ENCODE data around the gene BLVRA.

BLVRA gene

DNA sequence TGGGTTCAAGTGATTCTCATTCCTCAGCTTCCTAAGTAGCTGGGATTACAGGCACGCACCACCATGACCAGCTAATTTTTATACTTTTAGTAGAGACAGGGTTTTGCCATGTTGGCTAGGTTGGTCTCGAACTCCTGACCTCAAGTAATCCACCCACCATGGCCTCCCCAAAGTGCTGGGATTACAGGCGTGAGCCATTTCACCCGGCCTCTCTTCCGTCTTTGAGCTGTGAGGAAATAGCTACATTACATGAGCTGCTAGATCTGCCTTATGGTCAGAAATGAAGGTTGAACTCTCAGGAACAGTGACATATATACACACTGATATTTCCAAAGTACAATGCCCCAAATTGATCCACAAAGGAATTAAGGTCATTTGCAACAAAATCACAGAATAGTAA, 2.4 kb downstream of the BLVRA start:
- TF ChIP-seq TAF1 (IDR thresholded peaks at IDR 0.05; ENCODE audit: borderline replicate concordance, insufficient read depth, low read length) (no peak), SIN3A (IDR thresholded peaks at IDR 0.05; ENCODE audit: borderline replicate concordance, insufficient read depth, low read length) (no peak), FOXP2 (optimal IDR thresholded peaks at IDR 0.05; ENCODE audit: borderline replicate concordance, extremely low read depth, extremely low read length, insufficient read depth) (no peak), POLR2AphosphoS5 (IDR thresholded peaks at IDR 0.05; ENCODE audit: low read depth, low read length) (no peak)
- TF ChIP-seq, protein P1, sequence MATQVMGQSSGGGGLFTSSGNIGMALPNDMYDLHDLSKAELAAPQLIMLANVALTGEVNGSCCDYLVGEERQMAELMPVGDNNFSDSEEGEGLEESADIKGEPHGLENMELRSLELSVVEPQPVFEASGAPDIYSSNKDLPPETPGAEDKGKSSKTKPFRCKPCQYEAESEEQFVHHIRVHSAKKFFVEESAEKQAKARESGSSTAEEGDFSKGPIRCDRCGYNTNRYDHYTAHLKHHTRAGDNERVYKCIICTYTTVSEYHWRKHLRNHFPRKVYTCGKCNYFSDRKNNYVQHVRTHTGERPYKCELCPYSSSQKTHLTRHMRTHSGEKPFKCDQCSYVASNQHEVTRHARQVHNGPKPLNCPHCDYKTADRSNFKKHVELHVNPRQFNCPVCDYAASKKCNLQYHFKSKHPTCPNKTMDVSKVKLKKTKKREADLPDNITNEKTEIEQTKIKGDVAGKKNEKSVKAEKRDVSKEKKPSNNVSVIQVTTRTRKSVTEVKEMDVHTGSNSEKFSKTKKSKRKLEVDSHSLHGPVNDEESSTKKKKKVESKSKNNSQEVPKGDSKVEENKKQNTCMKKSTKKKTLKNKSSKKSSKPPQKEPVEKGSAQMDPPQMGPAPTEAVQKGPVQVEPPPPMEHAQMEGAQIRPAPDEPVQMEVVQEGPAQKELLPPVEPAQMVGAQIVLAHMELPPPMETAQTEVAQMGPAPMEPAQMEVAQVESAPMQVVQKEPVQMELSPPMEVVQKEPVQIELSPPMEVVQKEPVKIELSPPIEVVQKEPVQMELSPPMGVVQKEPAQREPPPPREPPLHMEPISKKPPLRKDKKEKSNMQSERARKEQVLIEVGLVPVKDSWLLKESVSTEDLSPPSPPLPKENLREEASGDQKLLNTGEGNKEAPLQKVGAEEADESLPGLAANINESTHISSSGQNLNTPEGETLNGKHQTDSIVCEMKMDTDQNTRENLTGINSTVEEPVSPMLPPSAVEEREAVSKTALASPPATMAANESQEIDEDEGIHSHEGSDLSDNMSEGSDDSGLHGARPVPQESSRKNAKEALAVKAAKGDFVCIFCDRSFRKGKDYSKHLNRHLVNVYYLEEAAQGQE (IDR thresholded peaks at IDR 0.05; ENCODE audit: insufficient read depth in 1 of 2, low read depth in 2 of 2, low read length in 2 of 2), result no peak

DNA sequence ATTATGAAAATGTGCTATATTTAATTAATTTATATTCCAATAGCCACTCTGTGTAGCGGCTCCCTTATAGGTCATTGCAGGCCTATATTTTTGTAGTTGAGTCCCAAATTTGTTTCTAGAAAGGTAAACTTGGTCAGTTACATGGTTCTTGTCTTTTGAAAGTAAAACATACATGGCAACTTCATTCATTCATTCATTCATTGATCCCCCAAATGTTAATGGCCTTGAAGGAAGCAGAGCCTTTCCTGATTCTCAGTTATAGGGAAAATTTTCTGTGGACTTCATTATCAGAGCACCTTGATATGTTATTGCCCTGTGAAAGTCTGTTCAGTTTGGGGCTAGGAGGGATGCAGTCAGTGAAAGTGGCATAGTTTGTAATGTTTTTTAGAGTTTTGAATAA, 2.9 kb downstream of the BLVRA start:
- TF ChIP-seq POLR2AphosphoS5 (IDR thresholded peaks at IDR 0.05; ENCODE audit: low read depth, low read length), result no peak

DNA sequence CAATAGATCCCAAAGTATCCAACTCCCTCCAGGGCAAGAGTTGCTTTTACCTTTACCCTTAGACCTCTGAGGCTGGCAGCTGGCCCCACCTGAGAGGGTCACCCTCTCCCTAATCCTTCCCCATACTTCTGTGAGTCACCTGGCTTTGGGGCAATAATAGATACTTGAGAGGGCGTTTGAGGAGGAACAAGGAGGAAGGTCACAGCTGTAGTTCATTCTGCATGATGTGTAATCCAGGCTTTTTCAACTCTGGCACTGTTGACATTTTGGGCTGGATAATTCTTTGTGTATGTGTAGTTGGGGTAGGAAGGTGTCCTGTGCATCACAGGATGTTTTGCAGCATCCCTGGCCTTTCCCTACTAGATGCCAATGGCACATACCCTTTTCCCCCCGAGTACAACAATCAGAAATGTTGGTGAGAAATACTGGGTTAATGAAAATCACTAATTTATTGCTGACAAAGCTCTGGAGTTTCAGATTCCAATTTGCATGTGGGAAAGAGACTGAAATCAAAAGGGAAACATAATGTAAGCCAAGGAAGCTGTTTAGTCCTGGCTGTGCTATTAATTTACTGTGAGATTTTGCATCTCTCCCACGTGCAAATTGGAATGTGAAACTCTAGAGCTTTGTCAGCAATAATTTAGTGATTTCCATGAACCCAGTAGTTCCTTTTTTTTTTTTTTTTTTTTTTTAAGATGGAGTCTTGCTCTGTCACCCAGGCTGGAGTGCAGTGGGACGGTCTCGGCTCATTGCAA, 3.6 kb downstream of the BLVRA start:
- TF ChIP-seq FOXP2 (optimal IDR thresholded peaks at IDR 0.05; ENCODE audit: borderline replicate concordance, extremely low read depth, extremely low read length, insufficient read depth), result no peak
- no peak for TF ChIP-seq SIN3A (IDR thresholded peaks at IDR 0.05; ENCODE audit: borderline replicate concordance, insufficient read depth, low read length)
- TF ChIP-seq, protein P1 (IDR thresholded peaks at IDR 0.05; ENCODE audit: insufficient read depth in 1 of 2, low read depth in 2 of 2, low read length in 2 of 2), result no peak
- TF ChIP-seq POLR2AphosphoS5 (IDR thresholded peaks at IDR 0.05; ENCODE audit: low read depth, low read length), result no peak
- no peak for TF ChIP-seq TAF1 (IDR thresholded peaks at IDR 0.05; ENCODE audit: borderline replicate concordance, insufficient read depth, low read length)

DNA sequence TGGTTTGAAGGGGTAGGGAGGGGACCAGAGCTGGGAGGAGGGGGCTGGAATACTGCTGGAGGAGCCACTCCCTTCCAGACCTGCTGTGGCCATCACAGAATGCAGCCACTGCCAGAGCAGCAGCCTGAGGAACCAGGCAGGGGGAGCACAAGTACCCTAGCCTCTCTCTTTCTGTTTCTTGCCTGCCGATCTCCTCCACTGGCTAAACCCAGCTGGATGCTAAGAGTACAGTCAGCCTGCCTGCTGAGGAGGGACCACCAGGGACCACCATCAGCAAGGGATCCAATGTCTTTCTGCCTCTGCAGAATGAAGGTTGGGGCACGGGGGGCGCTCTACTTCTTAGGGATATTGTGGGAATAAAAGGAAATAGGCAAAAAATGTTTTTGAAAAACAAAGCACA, 4.7 kb downstream of the BLVRA start:
- TF ChIP-seq POLR2AphosphoS5 (IDR thresholded peaks at IDR 0.05; ENCODE audit: low read depth, low read length) (no peak), TAF1 (IDR thresholded peaks at IDR 0.05; ENCODE audit: borderline replicate concordance, insufficient read depth, low read length) (no peak), FOXP2 (optimal IDR thresholded peaks at IDR 0.05; ENCODE audit: borderline replicate concordance, extremely low read depth, extremely low read length, insufficient read depth) (no peak), SIN3A (IDR thresholded peaks at IDR 0.05; ENCODE audit: borderline replicate concordance, insufficient read depth, low read length) (no peak)
- TF ChIP-seq, protein P1 (IDR thresholded peaks at IDR 0.05; ENCODE audit: insufficient read depth in 1 of 2, low read depth in 2 of 2, low read length in 2 of 2), result no peak

DNA sequence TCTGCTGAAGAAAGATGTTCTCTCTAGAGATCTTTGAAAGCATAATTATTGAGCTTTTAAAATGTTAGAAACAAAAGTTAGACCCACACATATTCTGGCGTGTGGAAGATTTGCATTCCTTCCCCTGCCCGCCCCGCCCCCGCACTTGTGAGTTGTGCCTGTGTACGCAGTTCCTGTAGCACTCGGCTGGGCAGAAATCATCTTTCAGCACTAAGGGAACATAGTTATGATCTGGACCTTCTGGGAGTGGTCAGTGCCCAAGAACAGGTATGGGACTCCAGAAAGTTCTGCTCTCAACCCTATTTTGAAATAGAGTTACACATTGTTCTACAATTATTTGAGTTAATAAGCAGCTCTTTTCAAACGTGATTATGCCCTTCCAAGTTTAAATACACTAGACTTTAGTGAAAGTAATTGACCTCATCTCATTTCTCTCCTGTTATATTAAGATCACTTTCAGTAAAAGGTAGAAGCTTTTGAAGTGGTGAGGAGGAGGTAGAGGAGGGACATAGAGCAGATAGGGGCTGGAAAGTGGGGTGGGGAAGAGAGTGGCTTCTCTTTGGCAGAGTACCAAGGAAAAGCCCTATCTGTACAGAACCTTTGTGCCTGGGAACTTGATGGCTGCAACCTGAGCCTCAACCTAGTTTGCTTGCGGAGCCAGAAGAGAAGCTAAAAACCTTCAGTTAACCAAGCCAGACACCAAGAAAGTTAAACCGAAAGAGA, 5.7 kb downstream of the BLVRA start:
- no peak for TF ChIP-seq POLR2AphosphoS5 (IDR thresholded peaks at IDR 0.05; ENCODE audit: low read depth, low read length)
- TF ChIP-seq FOXP2 (optimal IDR thresholded peaks at IDR 0.05; ENCODE audit: borderline replicate concordance, extremely low read depth, extremely low read length, insufficient read depth), result no peak
- TF ChIP-seq, protein P1 (IDR thresholded peaks at IDR 0.05; ENCODE audit: insufficient read depth in 1 of 2, low read depth in 2 of 2, low read length in 2 of 2), result no peak
- no peak for TF ChIP-seq SIN3A (IDR thresholded peaks at IDR 0.05; ENCODE audit: borderline replicate concordance, insufficient read depth, low read length)
- no peak for TF ChIP-seq TAF1 (IDR thresholded peaks at IDR 0.05; ENCODE audit: borderline replicate concordance, insufficient read depth, low read length)

All from PFSK-1 (cell line).